8988T (cell line): Measurements from ENCODE around the gene PTPRM.

ENCODE experiments used
- DNase-seq: peaks from one replicate; pipeline ENCODE4 v3.0.0; 2011

The PTPRM gene

GRCh38 chr18:7873316-7873715 lies 306.2 kb downstream of the PTPRM start:
- DNase-seq = no peak

GRCh38 chr18:7876354-7877104 lies 309.4 kb downstream of the PTPRM start:
- DNase-seq = no peak

GRCh38 chr18:7877609-7878008 lies 310.5 kb downstream of the PTPRM start:
- no peak for DNase-seq

- DNase-seq = no peak
Observed at GRCh38 chr18:7878265-7879211, 311.4 kb downstream of the PTPRM start.

GRCh38 chr18:7879717-7880116 lies 312.6 kb downstream of the PTPRM start:
- no peak for DNase-seq

GRCh38 chr18:7885865-7886264 lies 318.7 kb downstream of the PTPRM start:
- no peak for DNase-seq

- no peak for DNase-seq
Observed at GRCh38 chr18:7886436-7886835, 319.3 kb downstream of the PTPRM start.

GRCh38 chr18:7889515-7889914 lies 322.4 kb downstream of the PTPRM start:
- DNase-seq = no peak

GRCh38 chr18:7890075-7890474 lies 323.0 kb downstream of the PTPRM start:
- DNase-seq = no peak

- no peak for DNase-seq
Observed at GRCh38 chr18:7892556-7892955, 325.4 kb downstream of the PTPRM start.

GRCh38 chr18:7894592-7894991 lies 327.5 kb downstream of the PTPRM start:
- no peak for DNase-seq

GRCh38 chr18:7895346-7895745 lies 328.2 kb downstream of the PTPRM start:
- DNase-seq = no peak

GRCh38 chr18:7896161-7896560 lies 329.0 kb downstream of the PTPRM start:
- no peak for DNase-seq

GRCh38 chr18:7896805-7897518 lies 329.8 kb downstream of the PTPRM start:
- DNase-seq = no peak

- no peak for DNase-seq
Observed at GRCh38 chr18:7898181-7898580, 331.1 kb downstream of the PTPRM start.

GRCh38 chr18:7899078-7899477 lies 332.0 kb downstream of the PTPRM start:
- no peak for DNase-seq

- no peak for DNase-seq
Observed at GRCh38 chr18:7900091-7900490, 333.0 kb downstream of the PTPRM start.

- DNase-seq = no peak
Observed at GRCh38 chr18:7901657-7902056, 334.5 kb downstream of the PTPRM start.

- DNase-seq = no peak
Observed at GRCh38 chr18:7902399-7902839, 335.3 kb downstream of the PTPRM start.

GRCh38 chr18:7904529-7904928 lies 337.4 kb downstream of the PTPRM start:
- no peak for DNase-seq

GRCh38 chr18:7908681-7909299 lies 341.7 kb downstream of the PTPRM start:
- DNase-seq = no peak

- DNase-seq = no peak
Observed at GRCh38 chr18:7914834-7915670, 347.9 kb downstream of the PTPRM start.
